ENCODE results near the gene SMOC2.
"Not testable (repeated sequence)": the region's sequence is repeated elsewhere in the genome, so short reads cannot be mapped to it uniquely, and the experiment has no call there.

SMOC2 gene

DNA sequence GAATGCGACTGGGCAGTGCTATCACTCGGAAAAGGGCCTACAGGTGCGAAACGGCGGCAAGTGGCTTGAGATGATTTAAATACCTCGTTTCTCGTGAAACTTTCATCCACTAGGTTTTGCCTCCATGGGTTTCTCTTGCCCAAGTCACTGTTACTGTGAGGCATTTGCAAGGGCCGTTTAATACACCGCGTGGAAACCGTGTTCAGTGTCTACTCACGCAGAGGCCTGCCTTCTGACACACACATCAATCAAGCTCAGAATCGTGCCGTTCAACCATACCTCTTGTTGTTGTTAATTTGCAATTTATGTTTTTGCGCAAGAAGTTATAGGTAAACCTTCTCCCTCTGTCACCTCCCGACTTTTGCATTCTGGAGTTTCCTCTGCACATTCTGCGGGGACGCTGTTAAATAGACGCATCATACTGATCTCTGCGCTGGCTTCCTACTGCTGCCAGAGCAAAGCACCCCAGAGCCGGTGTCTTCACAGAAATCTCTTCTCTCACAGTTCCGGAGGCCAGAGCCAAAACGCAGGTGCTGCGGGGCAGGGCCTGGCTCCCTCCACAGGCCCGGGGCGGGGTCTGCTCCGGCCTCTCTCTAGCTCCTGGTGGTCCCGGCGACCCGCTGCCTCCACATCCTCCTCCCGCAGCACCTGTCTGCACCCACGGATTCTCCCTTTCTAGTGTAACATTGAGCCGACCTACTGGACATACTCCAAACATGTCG lies 251.4 kb downstream of the SMOC2 start:
- no peak for DNase-seq

DNA sequence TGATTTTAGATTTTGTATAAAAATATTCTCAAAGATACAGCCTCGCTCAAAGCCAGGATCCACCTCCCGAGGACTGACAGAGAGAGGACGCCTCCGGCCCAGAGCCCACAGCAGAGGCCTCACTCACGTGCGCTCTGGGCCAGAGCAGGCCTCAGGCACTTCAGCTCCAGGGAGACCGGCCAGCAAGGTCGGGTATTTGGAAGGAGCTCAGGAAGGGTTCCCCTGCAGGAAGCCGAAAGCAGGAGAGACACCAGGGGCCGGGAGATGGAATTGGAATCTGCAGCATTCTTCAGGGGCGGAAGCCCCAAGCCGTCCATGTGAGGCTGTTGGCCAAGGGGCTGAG lies 251.9 kb downstream of the SMOC2 start:
- not testable (repeated sequence) for DNase-seq

DNA sequence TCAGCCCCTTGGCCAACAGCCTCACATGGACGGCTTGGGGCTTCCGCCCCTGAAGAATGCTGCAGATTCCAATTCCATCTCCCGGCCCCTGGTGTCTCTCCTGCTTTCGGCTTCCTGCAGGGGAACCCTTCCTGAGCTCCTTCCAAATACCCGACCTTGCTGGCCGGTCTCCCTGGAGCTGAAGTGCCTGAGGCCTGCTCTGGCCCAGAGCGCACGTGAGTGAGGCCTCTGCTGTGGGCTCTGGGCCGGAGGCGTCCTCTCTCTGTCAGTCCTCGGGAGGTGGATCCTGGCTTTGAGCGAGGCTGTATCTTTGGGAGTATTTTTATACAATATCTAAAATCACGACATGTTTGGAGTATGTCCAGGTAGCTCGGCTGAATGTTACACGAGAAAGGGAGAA lies 253.8 kb downstream of the SMOC2 start:
- not testable (repeated sequence) for DNase-seq

DNA sequence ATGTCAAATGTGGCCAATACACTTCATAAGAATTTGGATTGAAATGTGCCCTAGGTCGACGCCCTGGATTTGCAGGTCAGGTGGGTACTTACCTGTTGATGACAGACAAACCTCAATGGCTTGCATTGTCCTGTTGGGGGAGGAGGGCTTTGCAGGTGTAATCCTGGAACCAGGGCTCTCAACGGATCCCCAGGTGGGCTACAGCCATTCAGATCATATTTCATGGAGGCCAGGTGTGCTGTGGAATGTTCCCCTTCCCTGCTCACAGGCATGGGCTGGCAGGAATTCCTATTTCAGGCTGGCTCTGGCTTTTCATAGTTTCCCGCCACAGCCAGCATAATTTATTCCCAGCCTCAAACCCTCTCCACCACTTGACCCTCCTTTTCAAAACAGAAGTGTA lies 254.7 kb downstream of the SMOC2 start:
- DNase-seq = no peak

DNA sequence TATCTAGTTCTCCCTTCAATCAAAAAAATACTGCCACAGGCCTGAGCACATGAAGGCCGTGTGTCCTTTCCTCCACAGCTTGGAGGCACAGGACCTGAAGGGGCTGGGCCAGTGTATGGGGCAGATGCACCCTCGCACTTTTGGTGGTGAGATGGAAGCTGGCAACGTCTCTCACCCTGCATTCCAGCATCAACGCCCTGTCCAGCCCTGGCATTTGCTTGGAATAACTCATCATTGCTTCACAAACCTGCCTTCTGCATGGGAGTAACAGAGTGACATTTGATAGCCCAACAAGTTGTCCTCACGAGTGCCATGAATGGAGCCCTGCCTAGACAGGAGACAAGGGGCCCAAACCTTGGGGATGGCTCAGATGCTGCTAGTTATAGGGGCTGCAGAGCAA lies 257.9 kb downstream of the SMOC2 start:
- no peak for DNase-seq

DNA sequence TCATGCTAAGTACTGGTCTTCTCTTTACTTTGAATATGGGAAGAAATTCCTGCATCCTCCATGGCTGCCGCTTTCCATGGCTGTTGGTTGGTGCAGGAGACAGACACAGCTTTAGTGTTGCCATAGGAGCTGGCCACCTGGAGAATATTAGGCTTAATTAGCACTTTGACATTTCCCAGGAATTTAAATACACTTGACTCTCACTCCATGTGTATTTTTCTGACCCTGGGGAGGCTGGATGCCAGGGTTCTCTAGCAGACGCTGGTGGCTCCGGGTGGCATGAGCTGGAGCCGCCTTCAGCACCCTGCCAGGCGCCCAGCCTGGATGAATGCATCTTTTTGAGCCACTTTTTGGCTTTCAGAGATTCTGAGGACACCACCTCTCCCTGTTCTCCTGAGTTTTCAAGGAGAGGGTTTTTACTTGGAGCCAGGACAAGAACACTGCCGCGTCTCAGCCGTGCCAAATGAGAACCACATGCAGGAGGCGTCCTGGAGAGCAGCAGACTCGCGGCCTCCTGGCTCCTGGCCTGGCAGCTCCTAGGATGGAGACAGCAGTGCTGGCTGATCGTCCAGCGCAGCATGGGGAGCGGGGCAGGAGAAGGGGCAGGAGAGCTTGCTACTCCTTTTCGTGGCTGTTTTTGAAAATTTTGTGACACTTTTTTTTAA lies 258.8 kb downstream of the SMOC2 start:
- peak; percentile 77 for DNase-seq

DNA sequence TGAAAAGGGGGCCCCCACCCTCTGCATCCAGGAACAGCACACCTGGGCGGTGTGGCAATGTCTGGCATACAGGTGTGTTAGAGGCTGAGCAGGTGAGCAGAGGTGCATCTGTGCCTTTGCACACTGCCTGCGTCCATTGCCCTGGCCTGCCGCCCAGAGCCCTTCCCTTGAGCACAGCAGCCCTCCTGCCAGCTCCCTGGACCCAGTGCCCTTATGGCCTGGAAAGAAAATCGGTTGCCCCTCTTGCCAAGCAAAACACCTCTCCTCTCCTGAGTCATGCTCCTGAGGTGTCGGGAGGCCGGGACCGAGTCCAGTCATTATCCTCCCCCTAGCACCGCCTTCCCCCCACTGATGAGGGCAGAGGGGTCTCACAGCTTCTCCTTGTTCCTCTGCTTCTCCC lies 259.9 kb downstream of the SMOC2 start:
- no peak for DNase-seq

DNA sequence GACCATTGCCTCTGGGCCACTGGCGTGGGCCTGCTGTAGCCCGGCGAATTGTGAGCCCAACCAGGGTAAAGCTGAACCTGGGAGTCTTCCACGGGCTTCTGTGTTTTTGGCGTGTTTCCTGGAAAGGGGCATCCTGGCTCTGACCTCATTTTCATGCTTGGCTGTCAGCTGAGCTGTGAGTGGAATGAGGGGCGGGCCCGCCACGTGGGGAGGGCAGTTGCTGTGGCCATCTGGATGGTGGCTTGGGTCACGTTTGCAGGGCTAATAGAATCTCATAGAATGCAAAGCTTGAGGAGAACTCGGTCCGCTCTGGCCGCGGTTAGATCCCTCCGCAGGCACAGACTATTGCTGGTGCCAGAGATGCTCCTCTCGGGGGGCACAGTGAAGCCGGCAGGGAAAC lies 263.0 kb downstream of the SMOC2 start:
- DNase-seq = peak; percentile 4

DNA sequence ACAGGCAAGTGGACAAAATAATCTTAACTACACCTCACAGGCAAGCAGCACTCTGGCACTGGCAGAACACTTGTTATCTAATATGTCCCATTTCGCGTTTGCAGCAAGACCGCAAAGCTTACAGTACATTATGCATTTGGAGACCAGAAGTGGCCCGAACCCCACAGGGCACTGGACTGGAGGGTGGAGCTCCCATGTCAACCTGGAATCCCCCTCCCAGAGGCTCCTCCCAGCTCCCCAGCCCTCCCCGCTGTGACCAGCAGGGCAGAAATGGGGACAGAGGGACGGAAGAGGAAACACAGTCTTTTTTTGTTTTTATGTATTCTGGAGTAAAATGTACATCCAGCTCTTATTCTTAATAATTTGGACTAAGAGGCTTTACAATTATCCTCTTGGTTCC lies 263.7 kb downstream of the SMOC2 start:
- DNase-seq = no peak

DNA sequence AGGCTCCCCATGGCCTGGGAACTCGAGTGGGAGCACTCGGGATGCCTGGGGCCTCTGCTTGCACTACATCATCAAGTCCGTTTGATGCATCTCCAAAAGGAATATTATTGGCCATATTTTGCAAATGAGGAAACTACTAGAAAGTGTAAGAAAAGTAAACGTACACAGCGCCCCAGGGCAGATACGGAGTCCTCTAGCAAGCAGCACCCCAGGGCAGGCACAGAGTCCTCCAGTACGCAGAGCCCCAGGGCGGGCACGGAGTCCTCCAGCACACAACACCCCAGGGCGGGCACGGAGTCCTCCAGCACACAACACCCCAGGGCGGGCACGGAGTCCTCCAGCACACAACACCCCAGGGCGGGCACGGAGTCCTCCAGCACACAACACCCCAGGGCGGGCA lies 264.3 kb downstream of the SMOC2 start:
- DNase-seq = not testable (repeated sequence)

DNA sequence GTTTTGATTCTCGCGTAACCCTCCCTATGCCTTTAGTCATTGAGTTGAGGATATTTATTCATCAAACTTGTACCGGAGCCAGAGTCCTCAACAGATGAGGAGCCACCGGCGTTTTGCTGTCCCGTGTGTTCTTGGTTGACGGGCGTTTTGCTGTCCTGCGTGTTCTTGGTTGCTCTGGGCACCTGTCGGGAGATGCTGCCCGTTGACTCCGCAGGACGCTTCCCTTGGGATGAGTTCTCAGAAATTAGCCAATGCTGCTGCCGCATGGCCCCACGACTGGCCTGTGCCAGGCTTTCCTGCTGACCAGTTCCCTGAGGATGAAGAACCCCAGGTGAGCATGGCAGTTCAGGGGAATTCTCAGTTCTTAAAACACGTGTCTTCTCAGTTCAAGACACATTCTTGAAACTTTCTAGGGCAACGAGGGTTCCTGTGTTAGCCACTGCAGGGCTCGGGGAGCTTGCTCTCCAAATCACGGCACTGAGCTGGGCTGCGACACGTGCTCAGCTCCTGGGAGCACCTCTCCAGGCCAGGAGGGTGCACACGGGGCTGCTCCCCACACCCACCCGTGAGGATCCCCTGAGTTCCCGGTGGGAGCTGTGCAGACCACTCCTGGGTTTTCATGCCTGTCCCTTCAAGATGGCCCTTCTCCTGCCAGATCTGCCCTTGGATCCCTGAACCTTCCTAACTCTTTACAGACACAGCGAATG lies 265.6 kb downstream of the SMOC2 start:
- DNase-seq = no peak

DNA sequence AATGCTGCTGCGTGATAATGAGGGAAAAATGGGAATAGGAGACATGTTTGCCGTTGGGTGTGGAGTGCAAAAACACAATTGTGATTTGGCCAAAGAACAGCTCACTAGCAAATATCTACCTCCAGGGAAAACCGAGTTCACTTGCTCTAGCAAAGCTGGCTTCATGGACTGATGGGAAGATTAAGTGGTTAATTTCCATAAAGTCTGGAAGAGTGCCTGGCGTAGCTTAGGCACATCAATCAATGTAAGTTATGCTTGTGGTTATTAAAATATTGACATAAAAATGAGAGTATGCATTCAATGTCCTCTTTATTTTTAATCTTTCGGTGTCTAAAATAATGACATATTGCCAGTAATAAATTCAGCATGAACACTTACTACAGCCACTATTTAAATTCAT lies 267.5 kb downstream of the SMOC2 start:
- DNase-seq = no peak

DNA sequence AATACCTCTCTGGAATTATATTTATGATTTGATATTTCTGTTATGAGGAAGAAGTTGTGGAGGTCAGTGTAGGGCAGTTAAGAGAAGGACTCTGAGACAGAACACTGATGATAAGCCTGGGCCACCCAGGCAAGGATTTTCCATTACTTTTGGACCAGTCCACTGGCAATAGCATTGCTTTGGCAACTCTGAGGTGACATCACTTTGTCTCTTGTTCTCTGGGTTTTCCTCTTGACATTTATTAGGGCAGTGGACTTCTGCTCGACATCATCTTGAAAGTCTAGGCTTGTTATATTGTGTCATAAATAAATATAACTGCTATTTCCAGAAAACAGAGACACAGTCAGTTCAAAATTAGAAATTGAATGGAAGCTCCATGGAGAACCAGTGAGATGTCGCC lies 268.0 kb downstream of the SMOC2 start:
- no peak for DNase-seq

DNA sequence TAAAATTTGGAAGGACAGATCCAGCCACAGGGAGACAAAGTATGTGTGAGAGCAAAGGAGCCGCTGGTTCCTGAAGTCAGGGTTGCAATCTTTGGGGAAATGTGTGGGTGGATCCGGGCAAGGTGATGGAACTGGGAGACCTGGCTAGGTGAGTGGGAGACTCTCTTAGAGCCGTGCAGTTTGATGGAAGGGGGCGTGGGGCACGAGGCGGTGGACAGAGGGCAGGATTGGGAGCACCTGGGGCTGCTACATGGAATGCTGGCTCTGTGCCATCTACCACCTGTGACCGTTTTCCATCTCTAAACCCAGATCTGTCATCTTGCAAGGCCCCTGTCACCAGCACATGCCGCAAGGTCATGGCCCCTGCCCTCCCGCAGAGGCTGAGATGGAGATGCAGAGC lies 268.4 kb downstream of the SMOC2 start:
- DNase-seq = no peak

DNA sequence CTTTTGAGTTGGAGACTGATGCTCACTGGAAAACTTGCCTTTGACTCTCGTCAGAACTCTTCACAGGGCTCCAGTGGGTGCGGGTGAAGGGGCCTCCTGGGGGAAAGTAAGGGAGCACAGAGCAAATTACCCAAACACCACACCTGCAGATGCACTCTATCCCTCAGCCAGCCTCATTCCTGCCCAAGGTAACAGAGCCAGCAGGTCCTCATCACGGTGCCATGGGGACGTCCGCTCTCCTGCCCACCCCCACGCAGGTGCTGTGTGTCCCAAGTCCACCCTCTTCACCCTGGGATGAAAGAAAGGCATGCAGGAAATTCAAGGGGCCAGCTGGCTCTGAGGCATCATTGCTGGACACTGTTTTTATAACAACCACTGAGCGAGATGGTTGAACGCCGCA lies 269.0 kb downstream of the SMOC2 start:
- no peak for DNase-seq

DNA sequence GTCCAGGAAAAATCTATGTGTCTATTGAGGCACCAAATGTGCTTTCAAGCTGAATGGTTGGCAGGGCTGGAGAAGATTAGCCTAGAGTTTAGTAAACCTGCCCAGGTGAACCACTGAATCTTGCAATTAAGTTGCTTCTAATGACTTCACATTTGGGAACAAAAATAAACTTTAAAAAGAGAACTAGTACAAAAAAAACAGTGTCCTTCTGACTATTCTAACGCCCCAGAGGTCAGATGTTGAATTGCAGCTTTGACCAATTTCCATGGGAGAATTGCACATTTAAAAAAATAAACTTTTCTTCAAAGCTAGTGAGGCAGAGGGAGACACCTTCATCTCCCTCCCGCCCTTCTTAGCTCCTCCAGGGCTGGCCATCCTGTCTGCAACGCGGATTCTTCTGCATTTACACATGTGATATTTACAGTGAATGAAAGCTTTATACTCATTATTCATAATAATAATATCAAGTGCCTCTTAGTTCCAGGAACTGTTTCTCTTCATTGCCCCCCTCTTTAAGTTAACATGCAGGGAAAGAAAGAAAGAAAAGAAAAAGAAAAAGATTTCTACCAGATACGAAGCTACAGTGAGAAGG lies 270.2 kb downstream of the SMOC2 start:
- DNase-seq = no peak

DNA sequence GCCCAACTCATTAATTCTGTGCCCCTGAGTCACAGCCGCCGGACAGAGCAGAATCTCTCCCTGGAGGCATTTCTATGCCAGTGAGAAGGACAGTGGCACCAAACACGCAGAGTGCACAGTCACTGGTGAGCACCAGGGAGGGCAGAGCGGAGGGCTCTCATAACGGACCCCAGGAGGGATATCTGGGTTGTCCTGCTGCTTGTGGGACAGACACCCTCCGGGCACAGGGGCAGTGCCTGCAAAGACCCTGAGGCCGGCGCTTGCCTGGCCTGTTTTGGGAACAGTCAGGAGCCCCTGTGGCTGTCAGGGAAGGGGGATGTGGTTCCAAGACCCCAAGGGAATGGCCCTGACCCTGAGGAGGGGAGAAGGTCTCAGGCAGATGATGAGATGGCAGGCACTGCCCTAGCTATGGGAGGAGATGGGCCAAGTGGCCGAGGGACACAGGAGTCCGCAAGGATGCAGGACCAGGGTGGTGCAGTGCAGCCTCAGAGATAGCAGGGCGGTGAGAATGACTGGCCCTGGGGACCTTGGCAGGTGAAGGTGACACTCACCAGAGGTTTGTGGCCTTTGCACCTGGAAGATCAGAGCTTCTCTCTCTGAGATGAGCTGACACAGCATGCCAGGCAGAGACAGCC lies 270.8 kb downstream of the SMOC2 start:
- no peak for DNase-seq

DNA sequence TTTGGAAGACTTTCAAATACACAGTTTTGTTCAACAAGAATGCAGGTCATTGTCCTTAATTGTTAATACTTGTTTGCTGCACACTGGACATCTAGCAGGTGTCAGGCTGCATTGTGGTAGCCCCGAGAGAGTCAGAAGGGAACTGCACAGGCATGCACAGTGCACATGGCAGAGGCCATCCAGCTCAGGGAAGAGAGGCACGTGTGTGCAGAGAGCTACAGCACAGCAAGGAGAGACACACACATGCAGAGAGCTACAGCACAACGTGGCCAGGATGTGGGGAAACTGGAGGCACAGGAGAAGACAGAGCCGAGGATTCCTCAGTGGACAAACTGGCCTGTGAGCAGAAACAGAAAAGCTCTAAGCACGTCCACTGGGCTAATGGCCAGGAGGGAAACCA lies 272.0 kb downstream of the SMOC2 start:
- DNase-seq = no peak

DNA sequence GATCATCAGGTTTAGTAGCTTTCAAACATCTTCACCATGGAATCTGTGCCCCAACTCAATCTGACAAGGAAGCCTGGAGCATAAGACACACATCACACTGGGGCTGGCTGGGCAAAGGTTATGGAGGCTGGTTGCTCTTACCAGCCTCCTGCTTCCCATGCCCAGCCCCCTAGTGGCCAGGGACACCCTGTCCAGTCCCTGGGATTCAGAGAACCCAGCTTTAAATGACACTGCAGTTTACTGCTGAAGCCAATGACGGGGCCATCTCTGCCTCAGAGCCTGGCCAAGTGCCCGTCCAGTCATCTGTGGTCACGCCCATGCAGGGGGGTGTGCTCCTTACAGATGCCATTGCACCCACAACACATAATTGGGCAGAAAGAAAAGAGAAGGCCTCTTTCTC lies 272.9 kb downstream of the SMOC2 start:
- no peak for DNase-seq

DNA sequence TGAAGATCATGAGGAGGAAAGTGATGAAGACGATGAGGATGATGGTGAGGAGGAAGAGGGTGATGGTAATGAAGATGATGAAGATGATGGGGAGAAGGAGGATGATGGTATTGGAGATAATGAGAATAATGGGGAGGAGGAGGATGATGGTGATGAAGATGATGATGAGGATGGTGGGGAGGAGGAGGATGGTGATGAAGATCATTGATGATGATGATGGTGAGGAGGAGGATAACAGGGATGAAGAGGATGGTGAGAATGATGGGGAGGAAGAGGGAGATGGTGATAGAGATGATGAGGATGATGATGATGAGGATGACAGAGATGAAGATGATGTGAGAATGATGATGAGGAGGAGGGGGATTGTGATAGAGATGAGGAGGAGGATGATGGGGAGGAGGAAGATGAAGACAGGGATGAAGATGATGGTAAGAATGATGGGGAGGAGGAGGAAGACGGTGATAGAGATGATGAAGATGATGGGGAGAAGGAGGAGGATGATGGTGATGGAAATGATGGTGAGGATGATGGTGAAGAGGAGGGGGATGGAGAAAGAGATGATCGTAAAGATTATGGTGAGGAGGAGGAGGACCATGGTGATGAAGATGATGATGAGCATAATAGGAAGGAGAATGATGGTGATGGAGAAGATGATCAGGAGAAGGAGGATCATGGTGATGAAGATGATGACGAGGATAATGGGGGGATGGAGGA lies 273.7 kb downstream of the SMOC2 start:
- no peak for DNase-seq

DNA sequence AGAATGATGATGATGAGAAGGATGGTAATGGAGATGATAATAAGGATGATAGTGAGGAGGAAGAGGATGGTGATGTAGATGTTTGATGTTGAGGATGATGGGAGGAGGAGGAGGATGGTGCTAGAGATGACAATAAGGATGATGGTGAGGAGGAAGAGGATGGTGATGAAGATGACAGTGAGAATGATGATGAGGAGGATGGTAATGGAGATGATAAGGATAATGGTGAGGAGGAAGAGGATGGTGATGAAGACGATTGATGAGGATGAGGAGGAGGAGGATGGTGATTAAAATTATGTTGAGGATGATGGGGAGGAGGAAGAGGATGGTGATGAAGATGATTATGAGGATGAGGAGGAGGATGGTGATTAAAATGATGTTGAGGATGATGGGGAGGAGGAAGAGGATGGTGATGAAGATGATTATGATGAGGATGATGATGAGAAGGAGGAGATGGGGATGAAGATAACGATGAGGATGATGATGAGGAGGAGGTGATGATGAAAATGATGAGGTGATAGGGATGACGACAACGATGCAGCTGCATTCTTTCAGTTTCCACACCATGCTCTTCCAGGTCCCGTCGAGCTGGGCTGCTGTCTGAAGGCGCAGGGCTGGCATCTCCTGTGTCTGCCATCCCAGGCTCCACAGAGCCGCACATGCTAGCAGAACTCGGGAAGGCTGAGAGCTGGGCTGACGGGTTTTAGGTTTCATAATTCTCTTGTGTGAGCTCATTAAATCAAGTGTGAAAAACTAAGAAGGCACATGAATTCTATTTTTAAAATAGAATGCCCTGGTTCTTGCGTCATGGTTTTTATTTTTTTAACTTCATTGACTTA lies 274.9 kb downstream of the SMOC2 start:
- DNase-seq = no peak

DNA sequence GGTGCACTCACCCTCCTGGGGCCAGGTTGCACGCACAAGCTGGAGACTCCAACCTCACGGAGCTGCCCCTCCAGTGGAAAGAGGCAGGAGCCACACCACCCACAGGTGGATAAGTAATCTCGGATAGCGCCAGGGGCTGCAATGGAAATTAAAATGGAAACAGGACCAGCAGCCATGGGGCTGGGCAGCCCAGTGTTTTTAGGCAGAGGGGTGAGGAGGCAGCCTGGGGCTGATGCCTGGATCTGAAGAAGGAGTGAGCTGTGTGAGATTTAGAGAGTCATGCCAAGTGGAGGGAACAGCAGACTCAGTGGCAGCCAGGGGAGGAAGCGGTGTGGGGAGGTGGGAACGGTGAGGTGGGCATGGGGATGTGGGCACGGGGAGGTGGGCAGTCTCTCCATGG lies 275.6 kb downstream of the SMOC2 start:
- no peak for DNase-seq

Data from midbrain (tissue), 1 donor.